OCI-LY7 (cell line): ENCODE measurements around the gene GLI3.

Experiments used
- CTCF ChIP-seq: fragments of 200-600 bp; sonication (generic); conservative IDR thresholded peaks from 2 replicates; pipeline ENCODE4 v1.5.1; 2014; ENCODE audit warnings: mild to moderate bottlenecking, antibody characterized with exemption, low read length, moderate library complexity, mixed read lengths
- EZH2phosphoT487 ChIP-seq: fragments of 200-600 bp; sonication (generic); IDR thresholded peaks from 2 replicates; pipeline ENCODE4 v1.6.1; 2018; ENCODE audit warnings: low read depth, borderline replicate concordance, mild to moderate bottlenecking, mixed run types, antibody characterized with exemption, low read length, moderate library complexity, mixed read lengths

- TF ChIP-seq EZH2phosphoT487 (no peak), CTCF (no peak)
Observed at GRCh38 chr7:42096268-42096667, 140.7 kb downstream of the GLI3 start.
